ENCODE data around the gene ZMIZ1.

ZMIZ1 gene

GRCh38 chr10:79090134-79090803, 21.5 kb downstream of the ZMIZ1 start:
- H3K36me3 ChIP-seq (ENCODE audit: control insufficient read depth in 1 of 2, insufficient read depth in 2 of 2, low read length in 2 of 2): peaks cover 0 to 5% of the 10 kb centered on the region in 2 donors
- no peak overlapping the region for H3K9ac ChIP-seq (ENCODE audit: low read depth in 1 of 2, low read length in 2 of 2)
- H3K4me3 ChIP-seq (ENCODE audit: low read depth in 1 of 2, low read length in 2 of 2): no peak overlapping the region
- peaks cover 67 to 76% of the 10 kb centered on the region in 2 donors for H3K4me1 ChIP-seq (ENCODE audit: control insufficient read depth in 1 of 2, insufficient read depth in 2 of 2, low read length in 2 of 2)
- no peaks in the 10 kb centered on the region for H3K9me3 ChIP-seq (ENCODE audit: control insufficient read depth in 1 of 2, low read length in 2 of 2)
- H3K27ac ChIP-seq (ENCODE audit: low read depth, low read length): no peak overlapping the region
- H3K27me3 ChIP-seq (ENCODE audit: control insufficient read depth in 1 of 2, insufficient read depth in 2 of 2, low read length in 2 of 2): no peaks in the 10 kb centered on the region

- H3K9me3 ChIP-seq (ENCODE audit: control insufficient read depth in 1 of 2, low read length in 2 of 2): no peaks in the 10 kb centered on the region
- no peak overlapping the region for H3K4me3 ChIP-seq (ENCODE audit: low read depth in 1 of 2, low read length in 2 of 2)
- H3K4me1 ChIP-seq (ENCODE audit: control insufficient read depth in 1 of 2, insufficient read depth in 2 of 2, low read length in 2 of 2): peaks cover 72 to 76% of the 10 kb centered on the region in 2 donors
- no peaks in the 10 kb centered on the region for H3K27me3 ChIP-seq (ENCODE audit: control insufficient read depth in 1 of 2, insufficient read depth in 2 of 2, low read length in 2 of 2)
- peaks cover 0 to 5% of the 10 kb centered on the region in 2 donors for H3K36me3 ChIP-seq (ENCODE audit: control insufficient read depth in 1 of 2, insufficient read depth in 2 of 2, low read length in 2 of 2)
- H3K27ac ChIP-seq (ENCODE audit: low read depth, low read length): no peak overlapping the region
- no peak overlapping the region for H3K9ac ChIP-seq (ENCODE audit: low read depth in 1 of 2, low read length in 2 of 2)
Observed at GRCh38 chr10:79092292-79092896, 23.6 kb downstream of the ZMIZ1 start.

- H3K4me3 ChIP-seq (ENCODE audit: low read depth in 1 of 2, low read length in 2 of 2): peak overlapping the region; percentile 27 to 29
- H3K27ac ChIP-seq (ENCODE audit: low read depth, low read length): peak overlapping the region; percentile 69
- no peaks in the 10 kb centered on the region for H3K9me3 ChIP-seq (ENCODE audit: control insufficient read depth in 1 of 2, low read length in 2 of 2)
- no peaks in the 10 kb centered on the region for H3K27me3 ChIP-seq (ENCODE audit: control insufficient read depth in 1 of 2, insufficient read depth in 2 of 2, low read length in 2 of 2)
- H3K36me3 ChIP-seq (ENCODE audit: control insufficient read depth in 1 of 2, insufficient read depth in 2 of 2, low read length in 2 of 2): peaks cover 0 to 5% of the 10 kb centered on the region in 2 donors
- H3K4me1 ChIP-seq (ENCODE audit: control insufficient read depth in 1 of 2, insufficient read depth in 2 of 2, low read length in 2 of 2): peaks cover 72 to 77% of the 10 kb centered on the region in 2 donors
- peak overlapping the region; percentile 45 to 58 for H3K9ac ChIP-seq (ENCODE audit: low read depth in 1 of 2, low read length in 2 of 2)
Observed at GRCh38 chr10:79093658-79094411, 25.1 kb downstream of the ZMIZ1 start.

- peaks cover 69 to 84% of the 10 kb centered on the region in 2 donors for H3K4me1 ChIP-seq (ENCODE audit: control insufficient read depth in 1 of 2, insufficient read depth in 2 of 2, low read length in 2 of 2)
- H3K4me3 ChIP-seq (ENCODE audit: low read depth in 1 of 2, low read length in 2 of 2): peak overlapping the region; percentile 27 to 29
- H3K9me3 ChIP-seq (ENCODE audit: control insufficient read depth in 1 of 2, low read length in 2 of 2): no peaks in the 10 kb centered on the region
- no peaks in the 10 kb centered on the region for H3K36me3 ChIP-seq (ENCODE audit: control insufficient read depth in 1 of 2, insufficient read depth in 2 of 2, low read length in 2 of 2)
- peak overlapping the region; percentile 45 to 58 for H3K9ac ChIP-seq (ENCODE audit: low read depth in 1 of 2, low read length in 2 of 2)
- peak overlapping the region; percentile 69 for H3K27ac ChIP-seq (ENCODE audit: low read depth, low read length)
- no peaks in the 10 kb centered on the region for H3K27me3 ChIP-seq (ENCODE audit: control insufficient read depth in 1 of 2, insufficient read depth in 2 of 2, low read length in 2 of 2)
Observed at GRCh38 chr10:79094412-79095175, 25.8 kb downstream of the ZMIZ1 start.

GRCh38 chr10:79095316-79095715, 26.6 kb downstream of the ZMIZ1 start:
- H3K27ac ChIP-seq (ENCODE audit: low read depth, low read length): peak overlapping the region; percentile 2
- H3K4me1 ChIP-seq (ENCODE audit: control insufficient read depth in 1 of 2, insufficient read depth in 2 of 2, low read length in 2 of 2): peaks cover 75 to 87% of the 10 kb centered on the region in 2 donors
- peak overlapping the region in 1 of 2 donors; percentile 45 for H3K9ac ChIP-seq (ENCODE audit: low read depth in 1 of 2, low read length in 2 of 2)

GRCh38 chr10:79096514-79096913, 27.7 kb downstream of the ZMIZ1 start:
- no peak overlapping the region for H3K4me3 ChIP-seq (ENCODE audit: low read depth in 1 of 2, low read length in 2 of 2)

More at GRCh38 chr10:79095316-79095715, 26.6 kb downstream of the ZMIZ1 start:
- H3K9me3 ChIP-seq (ENCODE audit: control insufficient read depth in 1 of 2, low read length in 2 of 2): no peaks in the 10 kb centered on the region
- H3K4me3 ChIP-seq (ENCODE audit: low read depth in 1 of 2, low read length in 2 of 2): no peak overlapping the region
- no peaks in the 10 kb centered on the region for H3K27me3 ChIP-seq (ENCODE audit: control insufficient read depth in 1 of 2, insufficient read depth in 2 of 2, low read length in 2 of 2)
- no peaks in the 10 kb centered on the region for H3K36me3 ChIP-seq (ENCODE audit: control insufficient read depth in 1 of 2, insufficient read depth in 2 of 2, low read length in 2 of 2)

GRCh38 chr10:79097021-79097872, 28.5 kb downstream of the ZMIZ1 start:
- Histone ChIP-seq H3K36me3 (ENCODE audit: control insufficient read depth in 1 of 2, insufficient read depth in 2 of 2, low read length in 2 of 2) (no peaks in the 10 kb centered on the region), H3K27ac (ENCODE audit: low read depth, low read length) (no peak overlapping the region), H3K4me1 (ENCODE audit: control insufficient read depth in 1 of 2, insufficient read depth in 2 of 2, low read length in 2 of 2) (peaks cover 83 to 92% of the 10 kb centered on the region in 2 donors), H3K9me3 (ENCODE audit: control insufficient read depth in 1 of 2, low read length in 2 of 2) (no peaks in the 10 kb centered on the region), H3K27me3 (ENCODE audit: control insufficient read depth in 1 of 2, insufficient read depth in 2 of 2, low read length in 2 of 2) (no peaks in the 10 kb centered on the region), H3K4me3 (ENCODE audit: low read depth in 1 of 2, low read length in 2 of 2) (no peak overlapping the region), H3K9ac (ENCODE audit: low read depth in 1 of 2, low read length in 2 of 2) (no peak overlapping the region)

More at GRCh38 chr10:79096514-79096913, 27.7 kb downstream of the ZMIZ1 start:
- H3K27ac ChIP-seq (ENCODE audit: low read depth, low read length): no peak overlapping the region
- H3K36me3 ChIP-seq (ENCODE audit: control insufficient read depth in 1 of 2, insufficient read depth in 2 of 2, low read length in 2 of 2): no peaks in the 10 kb centered on the region
- no peak overlapping the region for H3K9ac ChIP-seq (ENCODE audit: low read depth in 1 of 2, low read length in 2 of 2)
- H3K9me3 ChIP-seq (ENCODE audit: control insufficient read depth in 1 of 2, low read length in 2 of 2): no peaks in the 10 kb centered on the region
- H3K4me1 ChIP-seq (ENCODE audit: control insufficient read depth in 1 of 2, insufficient read depth in 2 of 2, low read length in 2 of 2): peaks cover 83 to 87% of the 10 kb centered on the region in 2 donors
- H3K27me3 ChIP-seq (ENCODE audit: control insufficient read depth in 1 of 2, insufficient read depth in 2 of 2, low read length in 2 of 2): no peaks in the 10 kb centered on the region

- no peak overlapping the region for H3K9ac ChIP-seq (ENCODE audit: low read depth in 1 of 2, low read length in 2 of 2)
- H3K4me3 ChIP-seq (ENCODE audit: low read depth in 1 of 2, low read length in 2 of 2): no peak overlapping the region
- peaks cover 85 to 92% of the 10 kb centered on the region in 2 donors for H3K4me1 ChIP-seq (ENCODE audit: control insufficient read depth in 1 of 2, insufficient read depth in 2 of 2, low read length in 2 of 2)
- no peaks in the 10 kb centered on the region for H3K27me3 ChIP-seq (ENCODE audit: control insufficient read depth in 1 of 2, insufficient read depth in 2 of 2, low read length in 2 of 2)
- no peaks in the 10 kb centered on the region for H3K36me3 ChIP-seq (ENCODE audit: control insufficient read depth in 1 of 2, insufficient read depth in 2 of 2, low read length in 2 of 2)
- H3K27ac ChIP-seq (ENCODE audit: low read depth, low read length): no peak overlapping the region
- H3K9me3 ChIP-seq (ENCODE audit: control insufficient read depth in 1 of 2, low read length in 2 of 2): no peaks in the 10 kb centered on the region
Observed at GRCh38 chr10:79098061-79098460, 29.3 kb downstream of the ZMIZ1 start.

GRCh38 chr10:79098596-79099015, 29.8 kb downstream of the ZMIZ1 start:
- H3K4me1 ChIP-seq (ENCODE audit: control insufficient read depth in 1 of 2, insufficient read depth in 2 of 2, low read length in 2 of 2): peaks cover 87 to 89% of the 10 kb centered on the region in 2 donors
- no peak overlapping the region for H3K27ac ChIP-seq (ENCODE audit: low read depth, low read length)
- H3K27me3 ChIP-seq (ENCODE audit: control insufficient read depth in 1 of 2, insufficient read depth in 2 of 2, low read length in 2 of 2): no peaks in the 10 kb centered on the region

More at GRCh38 chr10:79098596-79099015, 29.8 kb downstream of the ZMIZ1 start:
- Histone ChIP-seq H3K9me3 (ENCODE audit: control insufficient read depth in 1 of 2, low read length in 2 of 2) (no peaks in the 10 kb centered on the region), H3K36me3 (ENCODE audit: control insufficient read depth in 1 of 2, insufficient read depth in 2 of 2, low read length in 2 of 2) (no peaks in the 10 kb centered on the region), H3K9ac (ENCODE audit: low read depth in 1 of 2, low read length in 2 of 2) (no peak overlapping the region), H3K4me3 (ENCODE audit: low read depth in 1 of 2, low read length in 2 of 2) (no peak overlapping the region)
